K562 (cell line): ENCODE measurements around the gene DTD1. TPM values are rescaled to one million over a fixed set of nuclear protein-coding genes. Genes with fewer than 3 reads are reported as not detected.

Experiments used
- ATAC-seq: fragments of 200-7000 bp; cut with Tn5 transposase; 3 replicates; pipeline ENCODE4 v1.9.1; 2020; ENCODE audit warnings: moderate library complexity
- BruUV-seq: library from RNA; stranded (reverse); fragments of 400-500 nt; replicated peaks from 2 replicates; lab custom pipeline; 2021; lab: Mats Ljungman, UMichigan
- CTCF ChIA-PET: fragments of 300-600 bp; formaldehyde crosslinking; extraction: SDS; loops from one replicate; lab custom pipeline; 2021; ENCODE audit warnings: low intra/inter-chr PET ratio; lab: Yijun Ruan, JAX
- POLR2A ChIA-PET: fragments of 300-600, 350-650 bp; sonication (Branson Sonifier 250); formaldehyde crosslinking; extraction: SDS; loops from one replicate; lab custom pipeline; 2021; ENCODE audit warnings: antibody characterized with exemption, inconsistent platforms; lab: Yijun Ruan, JAX
- DNase-seq, 4 experiments: peaks; one replicate each; pipeline versions ENCODE4 v3.0.0 to v3.0.0-alpha.2; 2011 to 2018; ENCODE audit warnings: low spot score in 3 of 4, mixed read lengths in 3 of 4; ENCODE audit errors: extremely low read depth in 1 of 4
- FAIRE-seq: peaks from 2 replicates; lab custom pipeline; 2011; peaks lifted over from hg19 to GRCh38; lab: Jason Lieb, UNC
- H2AFZ ChIP-seq: 2 replicates; pipeline ENCODE4 v1.6.0; 2011; ENCODE audit warnings: low read depth, low read length, control low read depth, inconsistent platforms
- H3K27ac ChIP-seq: fragments of 200-600 bp; 3 replicates; pipeline ENCODE4 v1.8.0; 2011; ENCODE audit warnings: low read depth, mild to moderate bottlenecking, control low read depth, inconsistent platforms, low read length, moderate library complexity, mixed read lengths; ENCODE audit errors: extremely low read depth
- H3K27me3 ChIP-seq, 2 experiments: fragments of 300-600 bp in 1 of 2; 2 replicates in 1 of 2; 3 replicates in 1 of 2; pipeline versions ENCODE4 v1.6.0 to v1.8.0; 2011; ENCODE audit warnings: inconsistent platforms in 2 of 2, low read length in 2 of 2, mild to moderate bottlenecking in 1 of 2, mixed read lengths in 1 of 2, moderate library complexity in 1 of 2; ENCODE audit not compliant: control insufficient read depth in 2 of 2, insufficient read depth in 2 of 2
- H3K36me3 ChIP-seq: fragments of 300-600 bp; 3 replicates; pipeline ENCODE4 v1.8.0; 2011; ENCODE audit warnings: mild to moderate bottlenecking, low read length, inconsistent platforms; ENCODE audit not compliant: control insufficient read depth, insufficient read depth
- H3K4me1 ChIP-seq, 2 experiments: fragments of 200-600 bp in 1 of 2; replicated peaks in 1 of 2; 2 replicates in 1 of 2; 3 replicates in 1 of 2; pipeline versions ENCODE4 v1.5.1 to v1.8.0; 2011; ENCODE audit warnings: inconsistent platforms in 2 of 2, low read length in 2 of 2, mild to moderate bottlenecking in 1 of 2, mixed read lengths in 1 of 2, moderate library complexity in 1 of 2; ENCODE audit not compliant: control insufficient read depth in 2 of 2, insufficient read depth in 2 of 2
- H3K4me2 ChIP-seq: 2 replicates; pipeline ENCODE4 v1.6.1; 2011; ENCODE audit warnings: low read length, control low read depth, inconsistent platforms, mixed read lengths; ENCODE audit not compliant: insufficient read depth
- H3K4me3 ChIP-seq: fragments of 200-600 bp; sonication (generic), shearing (Covaris generic); 2 replicates; pipeline ENCODE4 v1.5.1; 2016; ENCODE audit warnings: control low read depth, inconsistent platforms
- H3K79me2 ChIP-seq: fragments of 200-600 bp; 3 replicates; pipeline ENCODE4 v1.8.0; 2011; ENCODE audit warnings: low read length, inconsistent platforms; ENCODE audit not compliant: control insufficient read depth, insufficient read depth
- H3K9ac ChIP-seq, 2 experiments: 2 replicates each; pipeline versions ENCODE4 v1.6.0 to v1.6.1; 2011; ENCODE audit warnings: low read depth in 2 of 2, low read length in 2 of 2, control low read depth in 1 of 2, inconsistent platforms in 1 of 2, mild to moderate bottlenecking in 1 of 2, mixed read lengths in 1 of 2; ENCODE audit not compliant: insufficient read depth in 1 of 2
- H3K9me1 ChIP-seq: one replicate; pipeline ENCODE4 v1.6.0; 2011; ENCODE audit warnings: inconsistent platforms, mild to moderate bottlenecking, low read length, moderate library complexity; ENCODE audit not compliant: control insufficient read depth, insufficient read depth
- H3K9me3 ChIP-seq: replicated peaks from 2 replicates; pipeline ENCODE4 v1.5.1; 2011; ENCODE audit warnings: low read depth, low read length, inconsistent platforms; ENCODE audit not compliant: control insufficient read depth, insufficient read depth
- H4K20me1 ChIP-seq: replicated peaks from 2 replicates; pipeline ENCODE4 v1.6.1; 2011; ENCODE audit warnings: low read length, inconsistent platforms, mixed read lengths; ENCODE audit not compliant: control insufficient read depth, insufficient read depth
- ARHGAP35 ChIP-seq: fragments of 450-650 bp; IDR thresholded peaks from 2 replicates; pipeline ENCODE4 v1.6.1; 2018; ENCODE audit not compliant: partially characterized antibody
- BACH1 ChIP-seq: fragments of 200-800 bp; sonication (Bioruptor generic); IDR thresholded peaks from 2 replicates; pipeline ENCODE4 v1.6.1; 2016; ENCODE audit warnings: missing genetic modification characterization, missing compliant biosample characterization
- BCL6 ChIP-seq: fragments of 250-450 bp; sonication (Bioruptor Pico); IDR thresholded peaks from 2 replicates; pipeline ENCODE4 v1.4.0; 2020
- CHCHD3 ChIP-seq: fragments of 250-450 bp; sonication (Bioruptor Pico); IDR thresholded peaks from 2 replicates; pipeline ENCODE4 v2.1.2; 2022; ENCODE audit warnings: mild to moderate bottlenecking
- CHD4 ChIP-seq: fragments of 200-600 bp; sonication (generic); IDR thresholded peaks from 3 replicates; pipeline ENCODE4 v1.6.1; 2012; ENCODE audit warnings: low read depth, mild to moderate bottlenecking, mixed read lengths, low read length, inconsistent platforms; ENCODE audit not compliant: insufficient read depth, insufficient replicate concordance, poor library complexity, severe bottlenecking
- EP400 ChIP-seq: fragments of 450-650 bp; IDR thresholded peaks from 2 replicates; pipeline ENCODE4 v1.6.1; 2017; ENCODE audit warnings: antibody characterized with exemption, mild to moderate bottlenecking, moderate library complexity
- MAZ ChIP-seq, 2 experiments: fragments of 450-650 bp in 1 of 2; sonication (generic) in 1 of 2; formaldehyde crosslinking; IDR thresholded peaks in 1 of 2; conservative IDR thresholded peaks in 1 of 2; 2 replicates each; pipeline versions ENCODE4 v1.4.0 to v1.5.0; 2020; ENCODE audit warnings: mild to moderate bottlenecking in 1 of 2, missing genetic modification reagents in 1 of 2
- MYC ChIP-seq, 2 experiments: fragments of 250-450 bp in 1 of 2; sonication (Bioruptor Pico) in 1 of 2; IDR thresholded peaks; 2 replicates each; pipeline versions ENCODE4 v1.5.1 to v1.6.1; 2012 to 2021; ENCODE audit warnings: low read depth in 2 of 2, borderline replicate concordance in 1 of 2, improper control_type of control experiment in 1 of 2, low read length in 1 of 2, mild to moderate bottlenecking in 1 of 2, moderate library complexity in 1 of 2
- NR2C1 ChIP-seq, 2 experiments: fragments of 450-650 bp; IDR thresholded peaks; 2 replicates each; pipeline ENCODE4 v1.6.1; 2017; ENCODE audit warnings: mild to moderate bottlenecking in 2 of 2, antibody characterized with exemption in 1 of 2, inconsistent platforms in 1 of 2, missing compliant biosample characterization in 1 of 2, missing genetic modification characterization in 1 of 2
- POLR3A ChIP-seq: IDR thresholded peaks from 2 replicates; pipeline ENCODE4 v1.6.1; 2011; ENCODE audit warnings: borderline replicate concordance, mild to moderate bottlenecking, moderate library complexity; ENCODE audit not compliant: insufficient read length, insufficient read depth; ENCODE audit errors: extremely low read depth
- RB1 ChIP-seq: fragments of 450-650 bp; IDR thresholded peaks from 2 replicates; pipeline ENCODE4 v1.6.1; 2017; ENCODE audit warnings: low read depth, mild to moderate bottlenecking
- SNRNP70 ChIP-seq: fragments of 200-400 bp; formaldehyde crosslinking; optimal IDR thresholded peaks from 2 replicates; pipeline ENCODE3; 2017; ENCODE audit warnings: low read depth, low read length
- TEAD2 ChIP-seq: fragments of 450-650 bp; IDR thresholded peaks from 2 replicates; pipeline ENCODE4 v1.6.1; 2016; ENCODE audit warnings: missing genetic modification characterization, control low read depth, missing compliant biosample characterization
- ZBTB8A ChIP-seq: fragments of 450-650 bp; IDR thresholded peaks from 2 replicates; pipeline ENCODE4 v1.6.1; 2018; ENCODE audit warnings: mild to moderate bottlenecking, moderate library complexity; ENCODE audit not compliant: partially characterized antibody
- ZKSCAN1 ChIP-seq: fragments of 150-350 bp; IDR thresholded peaks from 2 replicates; pipeline ENCODE4 v1.6.1; 2016; ENCODE audit warnings: low read depth, low read length
- WGBS: fragments of 100-300 bp; shearing (Covaris generic); methylation state at CpG from one replicate; pipeline ENCODE4 v1.1.6; 2016; ENCODE audit warnings: low coverage, mixed read lengths; ENCODE audit not compliant: insufficient coverage; ENCODE audit errors: missing lambda C conversion rate; 5-methylcytosine and 5-hydroxymethylcytosine counted together
- in situ Hi-C: fragments of 300-500 bp; cut with MboI; formaldehyde crosslinking; loops from 4 replicates; pipeline ENCODE4 v1.15.0; 2018; ENCODE audit warnings: inconsistent platforms, mixed read lengths
- intact Hi-C: fragments of 100-400 bp; cut with micrococcal nuclease; formaldehyde crosslinking; loops from 2 replicates; pipeline ENCODE4 v1.14.2; 2022
- polyA plus RNA-seq, 8 experiments: library from polyadenylated mRNA; depleted of rRNA in 4 of 8; stranded (reverse) in 5 of 8; unstranded in 3 of 8; fragments of >200 nt; fragmentation: Nextera tagmentation in 2 of 8; fragmentation: Illumina TruSeq in 1 of 8; extraction: Ambion mirVana in 2 of 8; extraction: Trizol in 1 of 8; gene quantifications; 2 replicates each; pipeline versions ENCODE4 v1.2.1 to v1.2.3, GENCODE V29; 2011 to 2014; ENCODE audit warnings: inconsistent platforms in 1 of 8, missing spikeins in 1 of 8
- total RNA-seq, 7 experiments: library from RNA; depleted of rRNA in 6 of 7; stranded (reverse); fragments of >200 nt in 6 of 7; fragmentation: Illumina TruSeq in 2 of 7; extraction: Trizol in 2 of 7; gene quantifications; 2 replicates each; pipeline versions ENCODE4 v1.2.1 to v1.2.3, GENCODE V29; 2011 to 2021; ENCODE audit warnings: low replicate concordance in 1 of 7
- TF ChIP-seq, protein P1 (sequence below): fragments of 250-450 bp; sonication (Bioruptor Pico); IDR thresholded peaks from 2 replicates; pipeline ENCODE4 v1.4.0; 2020; ENCODE audit warnings: mild to moderate bottlenecking
- TF ChIP-seq, protein P2 (sequence below): fragments of 250-450 bp; sonication (Bioruptor Pico); IDR thresholded peaks from 2 replicates; pipeline ENCODE4 v1.8.0; 2022; ENCODE audit warnings: inconsistent platforms, mild to moderate bottlenecking, moderate library complexity, borderline replicate concordance

The DTD1 gene
- total and polyA plus RNA-seq, 9 of the 15 experiments (the other 6 are each of a cell fraction or from before 2014, with no cell fraction given) = 5.7 to 28.6 (median 26.8) TPM

DNA sequence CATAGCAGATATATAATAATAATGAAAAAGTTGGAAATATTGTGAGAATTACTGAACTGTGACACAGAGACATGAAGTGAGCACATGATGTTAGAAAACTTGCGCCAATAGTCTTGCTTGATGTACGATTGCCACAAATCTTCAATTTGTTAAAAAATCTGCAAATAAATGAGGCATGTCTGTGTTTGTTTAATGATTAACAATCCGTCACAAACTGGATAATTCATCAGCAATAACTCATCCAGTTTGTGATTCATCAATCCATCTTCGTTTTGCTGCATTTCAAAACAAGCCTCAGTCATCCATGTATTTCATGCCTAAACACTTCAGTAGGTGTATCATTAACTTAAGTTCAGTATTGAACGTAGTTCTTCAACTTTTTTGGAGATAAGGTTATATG is 46.1 kb upstream of the DTD1 start (continued):
- no peak for TF ChIP-seq ZKSCAN1
- TF ChIP-seq TEAD2 (tag) = no peak
- TF ChIP-seq, protein P1, sequence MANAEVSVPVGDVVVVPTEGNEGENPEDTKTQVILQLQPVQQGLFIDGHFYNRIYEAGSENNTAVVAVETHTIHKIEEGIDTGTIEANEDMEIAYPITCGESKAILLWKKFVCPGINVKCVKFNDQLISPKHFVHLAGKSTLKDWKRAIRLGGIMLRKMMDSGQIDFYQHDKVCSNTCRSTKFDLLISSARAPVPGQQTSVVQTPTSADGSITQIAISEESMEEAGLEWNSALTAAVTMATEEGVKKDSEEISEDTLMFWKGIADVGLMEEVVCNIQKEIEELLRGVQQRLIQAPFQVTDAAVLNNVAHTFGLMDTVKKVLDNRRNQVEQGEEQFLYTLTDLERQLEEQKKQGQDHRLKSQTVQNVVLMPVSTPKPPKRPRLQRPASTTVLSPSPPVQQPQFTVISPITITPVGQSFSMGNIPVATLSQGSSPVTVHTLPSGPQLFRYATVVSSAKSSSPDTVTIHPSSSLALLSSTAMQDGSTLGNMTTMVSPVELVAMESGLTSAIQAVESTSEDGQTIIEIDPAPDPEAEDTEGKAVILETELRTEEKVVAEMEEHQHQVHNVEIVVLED = no peak
- TF ChIP-seq, protein P2, sequence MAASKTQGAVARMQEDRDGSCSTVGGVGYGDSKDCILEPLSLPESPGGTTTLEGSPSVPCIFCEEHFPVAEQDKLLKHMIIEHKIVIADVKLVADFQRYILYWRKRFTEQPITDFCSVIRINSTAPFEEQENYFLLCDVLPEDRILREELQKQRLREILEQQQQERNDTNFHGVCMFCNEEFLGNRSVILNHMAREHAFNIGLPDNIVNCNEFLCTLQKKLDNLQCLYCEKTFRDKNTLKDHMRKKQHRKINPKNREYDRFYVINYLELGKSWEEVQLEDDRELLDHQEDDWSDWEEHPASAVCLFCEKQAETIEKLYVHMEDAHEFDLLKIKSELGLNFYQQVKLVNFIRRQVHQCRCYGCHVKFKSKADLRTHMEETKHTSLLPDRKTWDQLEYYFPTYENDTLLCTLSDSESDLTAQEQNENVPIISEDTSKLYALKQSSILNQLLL (CRISPR knock-in tag) = no peak
- no peak for TF ChIP-seq BCL6 (CRISPR knock-in tag)
- TF ChIP-seq NR2C1 (IDR thresholded peaks at IDR 0.05) = no peak
- no peak for TF ChIP-seq NR2C1 (tag; IDR thresholded peaks at IDR 0.05)
- TF ChIP-seq SNRNP70 = no peak

DNA sequence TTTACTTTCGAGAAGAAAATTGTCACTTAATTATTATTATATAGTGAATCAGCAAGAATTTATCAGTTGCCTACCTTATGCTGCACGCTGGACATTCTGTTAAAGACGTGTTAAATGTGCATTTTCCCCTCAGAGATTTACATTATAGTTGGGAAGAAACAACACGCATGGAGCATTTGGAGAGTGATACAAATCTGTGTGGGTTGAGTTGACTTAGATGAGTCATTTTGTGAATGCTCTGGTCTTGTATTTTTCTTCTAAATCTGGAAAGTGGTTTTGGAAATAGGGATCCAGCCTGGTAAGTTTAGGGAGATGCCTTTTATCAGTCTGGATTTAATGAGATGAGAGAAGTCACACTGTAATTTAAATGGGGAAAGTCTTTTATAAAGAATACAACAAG is 44.6 kb upstream of the DTD1 start:
- Histone ChIP-seq H2AFZ (no peak overlapping the region), H3K9ac (no peak overlapping the region), H3K4me3 (no peak overlapping the region), H3K27ac (no peak overlapping the region), H3K4me1 (no peaks in the 10 kb centered on the region; a peak in 1 of 5 replicates), H3K4me2 (no peak overlapping the region), H3K9me1 (no peaks in the 10 kb centered on the region), H3K9me3 (no peaks in the 10 kb centered on the region), H4K20me1 (no peaks in the 10 kb centered on the region), H3K36me3 (peaks cover 54% of the 10 kb centered on the region; the same call in 2 of the 3 replicates), H3K27me3 (no peaks in the 10 kb centered on the region), H3K79me2 (no peaks in the 10 kb centered on the region)
- 57% methylated on average over 4 of the region's 4 CpGs for WGBS
- FAIRE-seq (no peak), DNase-seq (no peak), ATAC-seq (no peak)
- ChIA-PET POLR2A (no interaction called here), CTCF (no interaction called here)
- TF ChIP-seq POLR3A (no peak), ZBTB8A (no peak), ARHGAP35 (no peak), EP400 (no peak), RB1 (no peak), MYC (IDR thresholded peaks at IDR 0.05; ENCODE audit: low read depth, low read length) (no peak), MYC (CRISPR knock-in tag; IDR thresholded peaks at IDR 0.05; ENCODE audit: borderline replicate concordance, low read depth) (no peak), CHD4 (no peak), CHCHD3 (CRISPR knock-in tag) (no peak), MAZ (CRISPR knock-in tag; conservative IDR thresholded peaks at IDR 0.05 in 1 of 2, IDR thresholded peaks at IDR 0.05 in 1 of 2) (no peak), BACH1 (tag) (no peak)
- no TSS peak for BruUV-seq
- in situ Hi-C loops = no loop called here
- intact Hi-C loops = no loop called here
